GM12864 (cell line): ENCODE data around the gene HEPACAM.

Source experiments
- DNase-seq: peaks from one replicate; pipeline ENCODE4 v3.0.0-alpha.2; 2011; ENCODE audit warnings: low read depth
- H3K4me3 ChIP-seq: 2 replicates; pipeline ENCODE4 v1.5.1; 2011; ENCODE audit warnings: mild to moderate bottlenecking, low read depth, low read length, control low read depth
- CTCF ChIP-seq: IDR thresholded peaks from 2 replicates; pipeline ENCODE4 v1.5.1; 2011; ENCODE audit warnings: low read depth, mild to moderate bottlenecking, moderate library complexity, low read length, control low read depth, inconsistent platforms; ENCODE audit errors: missing control alignments

HEPACAM gene

GRCh38 chr11:124892750-124893454 is 42.9 kb downstream of the HEPACAM start:
- DNase-seq: no peak
- TF ChIP-seq CTCF: no peak

GRCh38 chr11:124892146-124892545 is 43.7 kb downstream of the HEPACAM start:
- TF ChIP-seq CTCF: no peak
- H3K4me3 ChIP-seq: no peak overlapping the region
- DNase-seq: no peak

More at GRCh38 chr11:124892750-124893454, 42.9 kb downstream of the HEPACAM start:
- no peak overlapping the region for H3K4me3 ChIP-seq

GRCh38 chr11:124891373-124891861 is 44.4 kb downstream of the HEPACAM start:
- DNase-seq: no peak
- H3K4me3 ChIP-seq: no peak overlapping the region
- TF ChIP-seq CTCF: no peak

- TF ChIP-seq CTCF: no peak
- DNase-seq: no peak
- H3K4me3 ChIP-seq: no peak overlapping the region
These were observed 45.0 kb downstream of the HEPACAM start for GRCh38 chr11:124890683-124891372.

- DNase-seq: no peak
- TF ChIP-seq CTCF: no peak
- H3K4me3 ChIP-seq: no peak overlapping the region
These were observed 45.7 kb downstream of the HEPACAM start for GRCh38 chr11:124890151-124890550.

GRCh38 chr11:124889191-124890091 is 46.4 kb downstream of the HEPACAM start:
- no peak for DNase-seq
- H3K4me3 ChIP-seq: no peak overlapping the region
- TF ChIP-seq CTCF: no peak
